Activated CD8-positive, alpha-beta T cell treated with anti-CD3 and anti-CD28 coated beads, Interleukin-2, amount 10 ng/mL, durations not matched to agents 7 days and 5 days (primary cell): ENCODE data around the gene FCRLB. TPM values are rescaled to one million over a fixed set of nuclear protein-coding genes. Genes with fewer than 3 reads are reported as not detected.
A peak's percentile ranks its signal among the peaks of the same experiment; 100 is the strongest.
"Not testable (repeated sequence)": the region's sequence is repeated elsewhere in the genome, so short reads cannot be mapped to it uniquely, and the experiment has no call there.

Experiments
- ATAC-seq: fragments of 150-1000 bp; cut with Tn5 transposase; one replicate; pipeline ENCODE4 v1.10.0; 2021; ENCODE audit warnings: moderate library complexity
- CTCF ChIA-PET: fragments of 350-600 bp; sonication (Branson Sonifier 250); formaldehyde crosslinking; loops from one replicate; lab custom pipeline; 2021; ENCODE audit warnings: antibody characterized with exemption; lab: Charles Lee
- POLR2A ChIA-PET: fragments of 350-600 bp; sonication (Branson Sonifier 250); formaldehyde crosslinking; loops from one replicate; lab custom pipeline; 2021; ENCODE audit warnings: antibody characterized with exemption; lab: Charles Lee
- DNase-seq: peaks from one replicate; pipeline ENCODE4 v3.0.0-alpha.2; 2020
- H3K27ac Mint-ChIP-seq: one replicate; pipeline ENCODE4 v1.8.0; 2021; ENCODE audit warnings: mild to moderate bottlenecking, mixed read lengths
- H3K27me3 Mint-ChIP-seq: one replicate; pipeline ENCODE4 v1.8.0; 2021; ENCODE audit warnings: low read depth, mixed read lengths
- H3K36me3 Mint-ChIP-seq: one replicate; pipeline ENCODE4 v1.8.0; 2021; ENCODE audit warnings: low read depth, mixed read lengths
- H3K4me1 Mint-ChIP-seq: one replicate; pipeline ENCODE4 v1.8.0; 2021; ENCODE audit warnings: low read depth, mixed read lengths
- H3K4me3 Mint-ChIP-seq: one replicate; pipeline ENCODE4 v1.8.0; 2021; ENCODE audit warnings: mild to moderate bottlenecking, mixed read lengths
- H3K9me3 Mint-ChIP-seq: one replicate; pipeline ENCODE4 v1.8.0; 2022; ENCODE audit warnings: mixed read lengths; ENCODE audit not compliant: insufficient read depth
- total RNA-seq, 2 experiments: library from RNA; stranded (reverse); gene quantifications; one replicate each; pipeline ENCODE4 v1.2.3, GENCODE V29; 2021

The FCRLB gene
- total RNA-seq, 2 experiments from 2014 or later = 0.97 TPM

DNA sequence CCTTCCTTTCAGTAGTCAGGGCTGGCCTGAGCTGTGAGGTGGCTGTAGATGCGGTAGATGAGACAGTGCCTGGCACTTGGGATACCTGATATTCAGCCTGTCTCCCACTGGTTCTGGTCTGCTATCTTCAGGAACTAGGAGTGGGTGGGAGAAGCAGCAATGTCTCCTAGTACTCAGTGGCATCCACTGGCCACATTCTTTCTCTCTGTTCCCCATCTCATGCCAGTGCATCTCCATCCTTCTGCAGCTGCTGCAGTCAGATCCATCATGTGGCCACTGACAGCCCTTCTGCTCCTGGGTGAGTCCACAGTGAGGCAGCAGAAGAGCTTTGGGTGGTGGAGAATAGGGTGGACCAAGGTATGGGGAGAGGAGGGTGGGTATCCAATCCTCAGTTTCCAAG, 1.1 kb downstream of the FCRLB start:
- no peaks in the 10 kb centered on the region for H3K36me3 Mint-ChIP-seq
- H3K4me3 Mint-ChIP-seq = no peak overlapping the region
- H3K9me3 Mint-ChIP-seq = no peaks in the 10 kb centered on the region
- POLR2A ChIA-PET = interaction anchor here (0.6 kb wide), 1 partner anchor 16 kb away, joined by 3 read pairs; no protein-coding TSS in a partner anchor
- no peak for ATAC-seq
- CTCF ChIA-PET = interaction anchor here (1.2 to 1.3 kb wide), 2 partner anchors 16 to 19 kb away, joined by 3 to 6 read pairs; no protein-coding TSS in a partner anchor
- no peak for DNase-seq
- peaks cover 19% of the 10 kb centered on the region for H3K27me3 Mint-ChIP-seq
- peaks cover 33% of the 10 kb centered on the region for H3K4me1 Mint-ChIP-seq
- no peak overlapping the region for H3K27ac Mint-ChIP-seq

DNA sequence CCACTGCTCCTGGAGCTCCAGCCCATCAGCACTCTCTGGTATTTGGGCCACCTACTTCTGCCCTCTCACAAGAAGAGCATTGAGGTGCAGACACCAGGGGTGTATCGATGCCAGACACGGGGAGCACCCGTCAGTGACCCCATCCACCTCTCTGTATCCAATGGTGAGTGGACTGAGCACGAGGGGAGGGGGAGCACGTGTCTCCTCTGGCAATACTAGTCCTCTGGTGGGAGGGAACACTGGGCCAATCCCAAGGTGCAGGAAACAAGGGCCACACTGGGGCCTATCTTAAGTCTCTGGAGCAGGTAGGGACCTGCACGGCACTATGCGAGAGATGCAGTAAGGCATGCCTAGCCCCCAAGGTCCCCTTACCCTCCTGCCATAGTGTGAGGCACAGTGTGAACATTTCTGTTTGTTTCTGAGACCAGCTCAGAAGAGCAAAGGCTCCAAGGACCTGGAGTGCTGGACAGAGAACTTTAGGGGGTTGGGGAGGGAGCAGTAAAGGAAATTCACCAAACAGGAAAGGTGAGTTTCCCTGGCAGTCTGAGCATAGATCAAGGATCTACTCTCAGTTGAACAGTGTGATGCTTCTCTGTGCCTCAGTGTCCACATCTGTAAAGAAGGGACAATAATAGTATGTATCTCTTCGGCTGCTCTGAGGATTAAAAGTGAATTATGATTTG, 2.3 kb downstream of the FCRLB start:
- DNase-seq (no peak), ATAC-seq (no peak)
- Mint-ChIP-seq H3K27me3 (peaks cover 19% of the 10 kb centered on the region), H3K4me1 (peaks cover 42% of the 10 kb centered on the region), H3K4me3 (no peak overlapping the region), H3K36me3 (no peaks in the 10 kb centered on the region), H3K9me3 (no peaks in the 10 kb centered on the region), H3K27ac (no peak overlapping the region)
- ChIA-PET CTCF (interaction anchor here (1.3 kb wide), 1 partner anchor 14 kb away, joined by 6 read pairs; no protein-coding TSS in a partner anchor), POLR2A (no interaction called here)

DNA sequence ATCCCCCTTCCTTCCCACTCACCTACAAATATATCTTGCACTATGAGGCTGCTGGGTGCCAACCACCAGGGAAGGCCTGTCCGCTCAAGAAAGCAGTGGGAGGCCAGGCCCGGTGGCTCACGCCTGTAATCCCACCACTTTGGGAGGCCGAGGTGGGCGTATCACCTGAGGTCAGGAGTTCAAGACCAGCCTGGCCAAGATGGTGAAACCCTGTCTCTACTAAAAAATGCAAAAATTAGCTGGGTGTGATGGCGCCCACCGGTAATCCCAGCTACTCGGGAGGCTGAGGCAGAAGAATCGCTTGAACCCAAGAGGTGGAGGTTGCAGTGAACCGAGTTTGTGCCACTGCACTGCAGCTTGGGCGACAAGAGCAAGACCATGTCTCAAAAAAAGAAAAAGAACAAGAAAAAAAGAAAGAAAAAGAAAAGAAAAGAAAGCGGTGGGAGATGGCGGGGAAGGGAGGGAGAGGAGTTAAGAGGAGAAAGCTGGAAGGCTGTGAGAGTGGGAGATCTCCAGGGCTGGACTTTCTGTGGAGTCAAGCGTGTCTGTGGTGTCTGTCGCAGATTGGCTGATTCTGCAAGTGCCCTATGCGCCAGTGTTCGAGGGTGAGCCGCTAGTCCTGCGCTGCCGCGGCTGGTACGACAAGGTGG, 4.0 kb downstream of the FCRLB start:
- not testable (repeated sequence) for H3K36me3 Mint-ChIP-seq, DNase-seq, H3K9me3 Mint-ChIP-seq, ATAC-seq
- CTCF ChIA-PET = interaction anchor here (0.9 to 6.5 kb wide), 4 partner anchors 10 to 312 kb away, joined by 3 to 103 read pairs (median 6); no protein-coding TSS in a partner anchor
- peaks cover 53% of the 10 kb centered on the region for H3K4me1 Mint-ChIP-seq
- H3K27me3 Mint-ChIP-seq = peaks cover 23% of the 10 kb centered on the region
- POLR2A ChIA-PET = interaction anchor here (1.2 to 2.7 kb wide), 3 partner anchors 8 to 24 kb away, joined by 3 to 21 read pairs (median 13); partner anchors contain the start of gene DUSP12
- H3K27ac Mint-ChIP-seq = peak overlapping the region; percentile 95
- H3K4me3 Mint-ChIP-seq = peak overlapping the region; percentile 87

DNA sequence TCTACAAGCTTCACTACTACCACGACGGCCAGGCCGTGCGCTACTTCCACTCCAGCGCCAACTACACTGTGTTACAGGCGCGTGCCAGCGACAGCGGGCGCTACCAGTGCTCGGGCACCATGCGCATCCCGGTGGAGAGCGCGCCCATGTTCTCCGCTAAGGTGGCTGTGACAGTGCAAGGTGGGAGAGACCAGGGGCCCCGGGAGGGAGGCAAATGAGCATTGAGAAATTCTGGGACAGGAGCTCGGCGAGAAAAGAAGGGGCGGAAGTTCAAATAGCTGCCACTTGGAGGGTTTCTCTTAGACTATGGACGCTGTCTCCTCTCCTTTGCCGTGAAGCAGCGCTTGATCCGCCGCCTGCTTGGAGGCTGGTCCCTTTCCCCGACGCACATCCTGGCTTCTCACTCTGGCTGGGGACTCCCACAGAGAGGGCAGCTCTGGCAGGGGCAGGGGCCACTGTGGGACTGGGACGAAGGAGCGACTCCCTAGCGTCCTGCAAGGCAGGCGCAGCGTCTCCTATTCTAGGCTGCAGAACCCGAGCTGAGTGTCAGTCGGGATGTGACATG, 4.6 kb downstream of the FCRLB start:
- DNase-seq (peak; percentile 53), ATAC-seq (peak; percentile 34)
- ChIA-PET POLR2A (interaction anchor here (1.0 to 2.7 kb wide), 5 partner anchors 8 to 44 kb away, joined by 3 to 21 read pairs (median 4); partner anchors contain the start of gene DUSP12), CTCF (interaction anchor here (0.7 to 6.5 kb wide), 9 partner anchors 9 to 311 kb away, joined by 3 to 103 read pairs (median 4); partner anchors contain the start of gene DUSP12)
- H3K36me3 Mint-ChIP-seq = no peaks in the 10 kb centered on the region
- peaks cover 59% of the 10 kb centered on the region for H3K4me1 Mint-ChIP-seq
- peaks cover 21% of the 10 kb centered on the region for H3K27me3 Mint-ChIP-seq
- no peaks in the 10 kb centered on the region for H3K9me3 Mint-ChIP-seq
- H3K27ac Mint-ChIP-seq = peak overlapping the region; percentile 95
- H3K4me3 Mint-ChIP-seq = peak overlapping the region; percentile 87

DNA sequence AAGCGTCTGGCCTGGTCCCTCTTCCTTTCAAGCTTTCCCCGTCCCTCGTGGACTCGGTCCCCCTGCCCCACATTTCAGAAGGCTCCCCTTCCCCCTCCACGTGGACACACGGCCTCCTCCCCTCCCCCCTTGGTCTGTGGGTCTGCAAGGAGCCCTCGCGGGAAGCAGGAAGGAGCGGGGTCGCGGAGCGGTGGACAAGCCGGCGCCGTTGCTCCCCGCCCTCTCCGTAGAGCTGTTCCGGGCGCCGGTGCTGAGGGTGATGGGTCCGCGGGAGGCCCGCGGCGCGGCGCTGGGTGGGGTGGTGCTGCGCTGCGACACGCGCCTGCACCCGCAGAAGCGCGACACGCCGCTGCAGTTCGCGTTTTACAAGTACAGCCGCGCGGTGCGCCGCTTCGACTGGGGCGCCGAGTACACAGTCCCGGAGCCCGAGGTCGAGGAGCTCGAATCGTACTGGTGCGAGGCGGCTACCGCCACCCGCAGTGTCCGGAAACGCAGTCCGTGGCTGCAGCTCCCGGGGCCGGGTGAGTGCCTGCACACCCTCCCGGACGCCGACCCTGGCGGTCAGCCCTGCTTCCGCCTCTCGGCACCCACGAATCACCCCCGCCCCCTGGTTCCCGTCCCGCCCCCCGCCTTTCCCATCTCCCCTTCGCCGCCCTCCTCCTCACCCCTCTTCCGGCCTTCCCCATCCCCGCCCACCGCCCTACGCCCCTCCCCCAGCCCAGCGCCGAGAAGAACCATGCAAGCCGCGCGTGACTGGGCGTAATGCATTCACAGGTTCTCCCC, 5.3 kb downstream of the FCRLB start:
- Mint-ChIP-seq H3K9me3 (no peaks in the 10 kb centered on the region), H3K27me3 (peaks cover 22% of the 10 kb centered on the region), H3K27ac (peak overlapping the region; percentile 95), H3K36me3 (no peaks in the 10 kb centered on the region), H3K4me3 (peak overlapping the region; percentile 87), H3K4me1 (peaks cover 60% of the 10 kb centered on the region)
- ATAC-seq (peak; percentile 71), DNase-seq (peak; percentile 85)
- ChIA-PET CTCF (interaction anchor here (0.6 to 6.5 kb wide), 9 partner anchors 10 to 238 kb away, joined by 3 to 103 read pairs (median 4); partner anchors contain the start of gene DUSP12), POLR2A (interaction anchor here (0.7 to 2.7 kb wide), 6 partner anchors 11 to 43 kb away, joined by 3 to 21 read pairs (median 4); partner anchors contain the start of gene DUSP12)

DNA sequence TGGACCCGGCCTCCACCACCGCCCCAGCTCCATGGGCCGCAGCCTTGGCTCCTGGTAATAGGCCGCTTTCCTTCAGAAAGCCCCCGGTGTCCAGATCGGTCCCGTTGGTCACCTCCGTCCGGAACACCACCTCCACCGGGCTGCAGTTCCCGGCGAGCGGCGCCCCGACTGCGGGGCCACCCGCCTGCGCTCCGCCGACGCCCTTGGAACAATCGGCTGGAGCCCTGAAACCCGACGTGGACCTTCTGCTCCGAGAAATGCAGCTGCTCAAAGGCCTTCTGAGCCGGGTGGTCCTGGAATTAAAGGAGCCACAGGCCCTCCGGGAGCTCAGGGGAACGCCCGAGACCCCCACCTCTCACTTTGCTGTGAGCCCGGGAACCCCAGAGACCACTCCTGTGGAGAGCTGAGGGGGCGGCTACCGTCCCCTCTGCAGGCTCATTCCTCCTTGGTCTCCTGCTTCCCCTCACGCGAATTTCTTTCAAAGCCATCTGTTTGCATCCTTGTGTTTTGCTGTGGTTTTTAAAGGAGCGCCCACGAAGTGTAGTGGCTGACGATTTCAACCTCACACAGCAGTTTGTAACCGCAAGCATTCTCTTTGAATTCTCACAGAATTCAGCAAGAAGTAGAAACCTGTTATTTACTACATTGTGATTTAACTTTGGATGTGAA, 6.0 kb downstream of the FCRLB start:
- H3K27me3 Mint-ChIP-seq = peaks cover 20% of the 10 kb centered on the region
- ATAC-seq (peak; percentile 22), DNase-seq (peak; percentile 72)
- peak overlapping the region; percentile 87 for H3K4me3 Mint-ChIP-seq
- no peaks in the 10 kb centered on the region for H3K36me3 Mint-ChIP-seq
- CTCF ChIA-PET = interaction anchor here (0.6 to 6.5 kb wide), 5 partner anchors 12 to 239 kb away, joined by 3 to 103 read pairs (median 6); no protein-coding TSS in a partner anchor
- no peaks in the 10 kb centered on the region for H3K9me3 Mint-ChIP-seq
- POLR2A ChIA-PET = interaction anchor here (0.7 to 2.7 kb wide), 6 partner anchors 10 to 42 kb away, joined by 3 to 21 read pairs (median 4); partner anchors contain the start of gene DUSP12
- peaks cover 54% of the 10 kb centered on the region for H3K4me1 Mint-ChIP-seq
- peak overlapping the region; percentile 95 for H3K27ac Mint-ChIP-seq

DNA sequence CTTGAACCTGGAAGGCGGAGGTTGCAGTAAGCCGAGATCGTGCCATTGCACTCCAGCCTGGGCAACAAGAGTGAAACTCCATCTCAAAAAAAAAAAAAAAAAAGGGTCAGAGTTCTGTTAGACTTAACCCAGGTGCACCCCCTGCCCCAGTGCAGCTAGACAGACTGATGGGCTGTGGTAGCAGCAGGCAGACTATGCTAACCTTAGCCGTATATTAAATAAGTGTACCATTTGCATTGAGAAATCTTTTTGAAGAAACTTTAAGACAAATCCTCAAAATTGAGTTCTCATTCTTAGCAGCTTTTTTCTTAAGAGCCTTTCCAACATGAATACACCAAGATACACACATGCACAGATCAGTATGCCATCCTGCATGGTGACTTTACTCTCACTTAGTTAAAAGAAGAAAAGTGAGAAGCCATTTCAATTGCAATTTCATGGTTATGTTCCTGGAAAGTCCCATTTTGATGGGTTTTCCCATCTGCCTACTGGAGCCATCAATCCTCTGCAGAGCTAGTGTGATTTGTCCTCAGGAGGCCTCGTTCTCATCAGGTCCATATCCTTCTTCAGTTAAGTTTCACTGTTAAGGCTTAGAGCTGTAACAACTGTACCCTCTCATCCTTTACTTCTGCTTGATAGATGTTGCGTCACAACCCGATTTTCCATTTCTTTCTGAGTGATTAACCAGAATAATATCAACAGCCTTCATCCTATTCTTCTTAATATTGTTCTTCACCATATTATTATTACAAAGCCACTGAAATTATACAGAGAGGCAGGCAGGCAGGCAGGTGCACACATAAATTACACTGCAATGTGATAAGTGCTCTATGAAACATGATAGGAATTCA, 7.3 kb downstream of the FCRLB start:
- H3K36me3 Mint-ChIP-seq = no peaks in the 10 kb centered on the region
- ChIA-PET POLR2A (no interaction called here), CTCF (interaction anchor here (1.2 to 6.5 kb wide), 4 partner anchors 11 to 288 kb away, joined by 3 to 103 read pairs (median 4); no protein-coding TSS in a partner anchor)
- H3K4me1 Mint-ChIP-seq = peaks cover 54% of the 10 kb centered on the region
- peaks cover 19% of the 10 kb centered on the region for H3K27me3 Mint-ChIP-seq
- H3K4me3 Mint-ChIP-seq = no peak overlapping the region
- H3K27ac Mint-ChIP-seq = no peak overlapping the region
- no peaks in the 10 kb centered on the region for H3K9me3 Mint-ChIP-seq
- ATAC-seq (no peak), DNase-seq (no peak)

DNA sequence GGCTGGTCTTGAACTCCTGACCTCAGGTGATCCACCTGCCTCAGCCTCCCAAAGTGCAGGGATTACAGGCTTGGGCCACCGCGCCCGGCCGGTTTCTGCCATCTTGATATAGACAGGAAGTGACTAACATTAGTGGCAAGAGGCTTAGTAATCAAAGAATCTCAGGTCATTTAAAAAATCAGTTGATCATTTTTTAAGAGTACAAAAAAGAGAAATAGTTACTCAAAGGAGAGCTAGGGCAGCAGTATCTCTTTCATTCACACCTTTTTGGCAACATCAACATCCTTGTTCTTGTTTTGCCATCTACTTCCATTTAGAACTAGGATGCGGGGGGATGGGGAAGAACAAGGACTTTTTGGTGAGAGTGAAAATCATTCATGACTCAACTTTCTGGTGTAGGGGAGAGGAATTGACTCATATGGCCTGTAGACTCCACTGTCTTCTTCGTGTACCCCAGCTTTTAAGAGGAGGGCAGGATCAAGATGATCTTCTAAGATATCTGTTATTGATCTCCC, 8.8 kb downstream of the FCRLB start:
- DNase-seq (peak; percentile 40), ATAC-seq (no peak)
- Mint-ChIP-seq H3K27ac (peak overlapping the region; percentile 77), H3K27me3 (peaks cover 18% of the 10 kb centered on the region), H3K4me1 (peaks cover 48% of the 10 kb centered on the region), H3K9me3 (no peaks in the 10 kb centered on the region), H3K4me3 (no peak overlapping the region), H3K36me3 (no peaks in the 10 kb centered on the region)
- ChIA-PET POLR2A (interaction anchor here (0.6 to 1.0 kb wide), 2 partner anchors 20 to 190 kb away, joined by 3 read pairs; partner anchors contain the start of gene DUSP12), CTCF (interaction anchor here (1.4 to 6.5 kb wide), 5 partner anchors 9 to 290 kb away, joined by 3 to 103 read pairs (median 4); partner anchors contain the start of gene DUSP12)

DNA sequence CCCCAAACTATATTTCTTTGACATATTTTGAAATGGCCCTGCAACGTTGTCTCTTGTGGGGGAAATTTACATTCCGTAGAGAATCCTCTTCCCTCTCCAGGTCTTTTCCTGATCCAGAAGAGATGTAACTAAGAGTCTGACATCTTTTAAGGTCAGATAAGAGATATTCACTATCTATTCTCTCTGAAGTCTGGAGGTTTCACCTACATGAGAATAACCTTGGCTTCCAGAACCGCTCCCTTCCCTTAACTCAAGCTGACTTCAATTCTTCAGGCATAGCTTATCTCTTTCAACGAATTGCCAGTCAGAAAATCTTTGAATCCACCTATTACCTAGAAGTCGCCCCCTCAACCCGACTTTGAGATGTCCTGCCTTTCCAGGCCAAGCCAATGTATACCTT, 9.9 kb downstream of the FCRLB start:
- Mint-ChIP-seq H3K27ac (no peak overlapping the region), H3K27me3 (peaks cover 18% of the 10 kb centered on the region), H3K36me3 (no peaks in the 10 kb centered on the region), H3K4me3 (no peak overlapping the region), H3K4me1 (peaks cover 43% of the 10 kb centered on the region), H3K9me3 (no peaks in the 10 kb centered on the region)
- DNase-seq = no peak
- POLR2A ChIA-PET = no interaction called here
- CTCF ChIA-PET = interaction anchor here (1.6 to 6.5 kb wide), 2 partner anchors 8 to 243 kb away, joined by 4 to 103 read pairs; no protein-coding TSS in a partner anchor
- ATAC-seq = no peak
